DMS114 treated with DMSO at 0.1 percent for 48 hours (cell line): ENCODE data around the gene CA12.
"Not testable (repeated sequence)": the region's sequence is repeated elsewhere in the genome, so short reads cannot be mapped to it uniquely, and the experiment has no call there.

Source experiments
- DNase-seq: peaks from one replicate; lab custom pipeline; 2025; ENCODE audit not compliant: unreplicated experiment; lab: John Stamatoyannopoulos, UW

CA12 gene

GRCh38 chr15:63381301-63382204 lies at the start of gene CA12:
Gene CA12, minus strand, starts transcription at chr15:63381846. Its CDS starts 126 bp downstream, at chr15:63381720.
- DNase-seq: peak; percentile 15

- DNase-seq: no peak
Observed at GRCh38 chr15:63430766-63431451, 49.3 kb upstream of the CA12 start.

- no peak for DNase-seq
Observed at GRCh38 chr15:63426552-63426951, 44.9 kb upstream of the CA12 start.

GRCh38 chr15:63425426-63425985 lies 43.9 kb upstream of the CA12 start:
- DNase-seq: no peak

GRCh38 chr15:63422891-63423590 lies 41.4 kb upstream of the CA12 start:
- no peak for DNase-seq

- no peak for DNase-seq
Observed at GRCh38 chr15:63421433-63421832, 39.8 kb upstream of the CA12 start.

GRCh38 chr15:63420333-63420747 lies 38.7 kb upstream of the CA12 start:
- DNase-seq: peak; percentile 7

GRCh38 chr15:63418811-63419210 lies 37.2 kb upstream of the CA12 start:
- no peak for DNase-seq

- DNase-seq: no peak
Observed at GRCh38 chr15:63417721-63418120, 36.1 kb upstream of the CA12 start.

GRCh38 chr15:63417274-63417673 lies 35.6 kb upstream of the CA12 start:
- not testable (repeated sequence) for DNase-seq

- DNase-seq: no peak
Observed at GRCh38 chr15:63414474-63415120, 33.0 kb upstream of the CA12 start.

GRCh38 chr15:63412551-63412950 lies 30.9 kb upstream of the CA12 start:
- no peak for DNase-seq

GRCh38 chr15:63411866-63412265 lies 30.2 kb upstream of the CA12 start:
- DNase-seq: no peak

GRCh38 chr15:63409179-63409578 lies 27.5 kb upstream of the CA12 start:
- no peak for DNase-seq

- no peak for DNase-seq
Observed at GRCh38 chr15:63408524-63408923, 26.9 kb upstream of the CA12 start.

- no peak for DNase-seq
Observed at GRCh38 chr15:63407612-63408011, 26.0 kb upstream of the CA12 start.

- no peak for DNase-seq
Observed at GRCh38 chr15:63405683-63406390, 24.2 kb upstream of the CA12 start.

- DNase-seq: no peak
Observed at GRCh38 chr15:63405159-63405558, 23.5 kb upstream of the CA12 start.

GRCh38 chr15:63403254-63403945 lies 21.8 kb upstream of the CA12 start:
- no peak for DNase-seq
